GM19193 (cell line): ENCODE data around the gene PPP1R13B.
A peak's percentile ranks its signal among the peaks of the same experiment; 100 is the strongest.

Experiments
- POLR2A ChIP-seq: IDR thresholded peaks from 4 replicates; pipeline ENCODE4 v1.6.1; 2011; ENCODE audit not compliant: insufficient read depth, insufficient read length; ENCODE audit errors: extremely low read depth

The PPP1R13B gene

DNA sequence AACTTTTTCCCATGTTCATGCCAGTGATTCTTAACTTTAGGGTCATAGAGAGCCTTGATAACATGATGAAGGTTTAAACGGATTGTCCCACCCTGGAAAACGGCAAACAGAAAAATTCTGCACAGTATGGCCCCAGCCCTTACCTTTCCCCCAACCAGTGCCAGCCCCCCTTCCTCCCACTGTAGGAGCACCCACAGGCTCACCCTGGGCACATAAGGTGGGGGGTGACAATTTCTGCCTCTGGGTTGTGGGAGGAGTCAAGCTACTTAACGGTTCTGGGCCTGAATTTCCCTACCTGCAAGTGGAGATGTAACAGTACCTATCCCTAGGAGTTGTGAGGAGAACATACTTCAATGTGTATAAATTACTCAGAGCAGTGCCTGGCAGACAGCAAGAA is 150.2 kb downstream of the PPP1R13B start:
- no peak for TF ChIP-seq POLR2A

DNA sequence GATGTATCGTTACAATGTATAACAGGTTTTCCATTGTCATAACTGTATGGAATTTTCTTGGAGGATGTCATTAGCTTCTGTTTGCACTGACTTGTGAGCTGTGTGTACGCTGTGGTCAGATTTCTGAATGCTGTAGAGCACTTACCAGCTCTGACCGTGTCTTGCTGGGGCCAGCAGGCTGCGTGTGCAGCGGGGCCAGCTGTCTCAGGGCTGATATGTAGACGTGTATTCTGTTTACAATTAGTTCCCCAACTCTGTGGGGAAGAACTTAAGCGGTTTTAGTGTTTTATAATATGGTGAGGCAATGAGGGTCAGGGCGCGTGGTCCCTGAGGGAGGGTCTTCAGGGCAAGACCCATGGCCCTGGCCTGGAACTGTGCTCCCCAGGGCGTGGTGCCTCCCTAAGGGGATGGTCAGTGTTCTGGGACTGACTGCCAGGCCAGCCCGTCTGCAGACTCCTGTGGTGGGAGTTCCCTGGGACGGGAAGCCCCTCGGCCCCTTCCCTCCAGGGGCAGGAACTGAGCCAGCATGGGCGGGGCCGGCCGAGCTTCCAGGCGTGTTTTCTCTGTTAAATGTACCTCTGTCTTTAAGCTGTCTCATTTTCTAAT is 150.8 kb downstream of the PPP1R13B start:
- peak; percentile 8 for TF ChIP-seq POLR2A

DNA sequence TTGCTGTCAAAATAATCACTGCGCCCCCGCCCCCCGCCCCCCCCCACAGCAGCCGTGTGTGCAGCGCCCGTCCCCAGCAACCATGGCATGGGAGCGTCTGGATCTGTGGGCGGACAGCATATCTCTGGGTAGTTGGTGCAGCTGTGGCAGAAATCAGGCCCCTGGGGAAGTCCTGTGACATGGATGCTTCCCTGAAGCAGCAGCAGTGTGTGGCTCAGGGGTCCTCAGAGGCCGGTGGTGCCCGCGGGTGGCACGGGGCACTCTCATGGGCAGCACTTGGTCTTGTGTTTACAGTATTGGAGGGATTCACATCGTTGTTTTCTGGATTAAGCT is 151.3 kb downstream of the PPP1R13B start:
- TF ChIP-seq POLR2A, result no peak

DNA sequence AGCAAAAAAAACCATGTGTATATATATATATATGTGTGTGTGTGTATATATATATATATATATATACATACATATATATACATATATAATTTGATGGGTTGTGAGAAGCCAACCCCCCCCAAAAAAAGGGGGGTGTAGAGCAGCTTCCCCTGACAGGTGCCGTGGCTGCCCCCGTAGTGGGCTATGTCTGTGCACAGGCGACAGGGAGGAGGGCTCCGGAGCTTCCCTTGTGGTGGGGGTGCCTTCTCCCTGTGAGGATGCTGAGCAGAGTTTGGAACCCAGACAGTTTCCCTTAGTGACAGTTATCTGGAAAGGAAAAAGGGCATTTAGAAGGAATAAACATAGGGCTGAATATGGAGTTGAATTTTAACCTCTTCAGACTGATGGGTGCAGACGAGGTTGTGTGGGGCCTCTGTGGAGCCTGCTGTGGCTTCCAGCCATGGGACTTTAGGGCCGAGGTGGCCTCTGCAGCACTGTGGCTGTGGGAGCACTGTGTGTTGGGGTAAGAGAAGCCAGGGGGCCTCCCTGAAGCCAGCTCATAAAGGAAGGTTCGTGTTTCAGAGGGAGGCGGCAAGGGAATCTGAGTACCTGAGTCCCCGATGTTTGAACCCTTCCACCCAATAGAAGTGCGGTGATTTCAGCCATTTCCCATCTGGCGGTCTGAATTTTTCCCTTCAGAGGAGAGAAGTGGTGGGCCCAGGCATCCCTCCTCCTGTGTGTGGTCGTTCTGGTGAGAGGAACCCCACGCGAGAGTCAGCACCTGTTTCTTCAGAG is 151.9 kb downstream of the PPP1R13B start:
- no peak for TF ChIP-seq POLR2A

DNA sequence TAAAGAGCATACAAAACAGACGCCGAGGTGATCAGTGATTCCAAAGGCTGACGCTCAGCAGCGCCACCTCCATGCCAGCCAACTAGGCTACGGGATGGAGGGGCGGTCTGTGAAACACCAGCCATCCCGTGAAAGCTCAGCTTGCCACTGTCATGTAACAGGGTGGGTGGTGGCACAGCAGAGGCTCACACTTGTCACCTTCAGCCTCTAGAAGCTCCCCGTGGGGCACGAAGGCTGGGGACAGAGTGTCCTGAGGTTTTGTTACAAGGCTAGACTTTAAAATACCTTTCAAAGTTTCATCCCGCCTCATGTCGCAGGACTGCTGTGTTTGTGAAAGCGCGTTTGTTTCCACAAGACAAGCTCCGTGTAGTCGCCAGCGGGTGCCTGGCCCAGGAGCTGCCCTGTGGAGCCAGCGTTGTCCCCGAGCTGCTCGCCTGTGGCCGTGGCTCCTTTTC is 152.8 kb downstream of the PPP1R13B start:
- no peak for TF ChIP-seq POLR2A

DNA sequence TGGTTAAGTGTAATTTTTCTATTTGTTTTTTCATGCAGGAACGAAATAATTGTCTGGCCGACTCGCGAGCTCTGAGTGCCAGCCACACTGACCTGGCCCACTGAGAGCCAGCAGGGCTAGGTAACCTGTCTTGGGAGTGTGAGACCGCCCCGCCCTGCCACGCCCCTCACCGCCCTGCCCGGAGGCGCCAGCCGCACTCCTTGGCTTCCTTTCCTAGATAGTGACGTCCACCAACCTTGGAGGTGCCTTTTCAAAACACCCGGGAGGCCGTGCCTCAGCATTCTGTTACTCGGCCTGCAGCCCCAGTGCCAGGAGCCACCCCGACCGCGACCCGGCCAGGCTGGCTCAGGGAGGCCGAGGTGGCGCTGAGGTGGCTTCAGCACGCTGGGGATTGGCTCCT is 153.9 kb downstream of the PPP1R13B start:
- TF ChIP-seq POLR2A, result no peak

DNA sequence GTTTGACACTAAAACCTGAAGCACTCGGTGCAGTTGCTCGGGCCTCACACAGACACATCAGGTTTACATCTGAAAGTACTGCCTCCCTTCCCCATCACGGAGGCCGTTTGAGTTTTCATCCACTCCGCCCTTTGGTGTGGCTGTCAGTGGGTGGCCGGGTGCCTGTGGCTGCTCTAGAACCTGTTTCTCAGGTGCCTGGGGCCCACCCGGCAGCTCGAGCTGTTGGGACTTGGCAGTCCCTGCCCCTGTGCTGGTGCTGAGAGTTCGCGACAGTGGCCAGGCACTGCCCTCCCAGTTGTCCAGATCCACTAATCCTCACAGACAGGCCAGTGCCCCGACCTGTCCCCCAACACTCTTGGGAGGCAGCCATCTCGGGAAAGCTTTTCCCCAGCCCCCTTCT is 154.5 kb downstream of the PPP1R13B start:
- TF ChIP-seq POLR2A, result no peak

DNA sequence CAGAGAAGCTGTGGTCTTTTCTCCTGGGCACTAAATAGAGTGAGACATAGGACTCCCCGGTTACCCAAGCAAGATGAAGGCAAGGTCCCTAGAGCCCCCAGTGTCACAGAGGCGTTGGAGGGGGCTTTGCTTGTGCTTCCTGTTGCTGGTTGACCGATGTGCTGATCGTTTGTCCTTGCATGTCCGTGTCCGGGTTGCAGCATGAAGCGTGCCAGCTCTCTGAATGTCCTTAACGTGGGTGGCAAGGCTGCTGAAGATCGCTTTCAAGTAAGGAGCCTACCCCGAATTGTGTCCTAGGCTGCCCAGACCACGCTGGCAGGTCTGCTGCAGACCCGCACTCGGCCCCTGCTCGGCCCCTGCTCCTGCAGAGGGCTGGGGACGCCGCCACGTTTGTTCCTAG is 155.2 kb downstream of the PPP1R13B start:
- no peak for TF ChIP-seq POLR2A

DNA sequence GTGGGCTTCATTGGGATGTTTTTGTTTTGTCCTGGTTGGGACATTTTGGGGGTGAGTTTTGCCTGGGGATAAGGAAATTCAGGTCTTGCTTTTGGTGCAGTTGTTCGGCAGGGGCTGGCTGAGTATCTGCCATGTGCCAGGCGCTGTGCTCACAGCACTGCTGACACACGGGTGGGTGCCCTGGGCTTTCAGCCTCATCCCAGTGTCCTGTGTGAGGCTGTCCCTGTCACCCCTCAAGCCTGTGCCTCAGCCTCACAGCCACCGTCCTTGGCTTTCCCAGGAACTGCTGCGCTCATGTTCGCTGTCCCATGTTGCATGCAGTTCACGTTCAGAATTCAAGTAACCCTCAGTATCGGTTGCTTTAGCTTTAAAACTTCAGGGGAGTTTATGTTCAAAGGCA is 157.0 kb downstream of the PPP1R13B start:
- TF ChIP-seq POLR2A, result no peak

DNA sequence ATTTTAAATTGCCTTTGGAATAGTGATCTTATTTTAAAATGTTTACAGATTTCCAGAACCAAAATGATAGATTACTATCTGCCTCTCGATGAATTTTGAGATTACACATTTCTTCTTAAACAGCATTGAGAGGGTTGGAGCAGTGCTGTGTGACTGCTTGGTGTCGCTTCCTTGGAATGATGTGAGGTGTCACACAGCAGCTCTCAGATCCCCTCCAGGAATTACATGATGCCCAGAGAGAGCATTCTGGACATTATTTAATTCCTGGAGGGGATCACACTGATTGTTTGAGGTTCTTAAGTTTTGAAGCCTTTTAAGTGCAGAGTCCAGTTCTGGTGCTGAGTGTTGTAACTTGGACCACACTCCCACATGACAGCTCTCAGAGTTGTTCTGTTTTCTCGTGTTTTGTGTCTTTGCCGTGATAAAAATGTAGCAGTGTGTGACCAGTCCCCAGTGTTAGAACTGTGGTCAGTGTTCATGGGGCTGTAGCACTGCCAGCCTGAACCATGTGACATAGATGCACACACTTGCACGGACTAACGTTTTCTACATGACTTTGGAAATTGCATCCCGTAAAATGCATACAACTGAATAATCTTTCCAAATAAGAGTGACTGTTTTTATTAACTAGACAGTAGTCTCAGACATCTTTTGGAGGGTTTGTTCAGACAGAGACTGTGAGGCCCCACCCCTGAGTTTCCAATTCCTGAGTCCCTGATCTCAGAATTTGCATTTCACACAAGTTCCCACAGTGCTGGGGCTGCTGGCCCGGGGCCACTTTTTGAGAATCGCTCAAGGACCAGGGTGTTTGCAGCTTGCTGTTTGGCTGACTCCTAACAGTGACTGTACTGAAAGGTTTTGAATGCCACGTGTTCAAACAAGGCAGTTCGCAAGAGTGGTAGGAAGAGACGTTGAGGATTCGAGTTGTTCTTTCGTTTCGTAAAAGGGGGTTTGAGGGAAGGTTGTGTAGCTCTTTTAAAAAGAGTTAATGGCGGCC is 158.2 kb downstream of the PPP1R13B start:
- peak; percentile 42 for TF ChIP-seq POLR2A

DNA sequence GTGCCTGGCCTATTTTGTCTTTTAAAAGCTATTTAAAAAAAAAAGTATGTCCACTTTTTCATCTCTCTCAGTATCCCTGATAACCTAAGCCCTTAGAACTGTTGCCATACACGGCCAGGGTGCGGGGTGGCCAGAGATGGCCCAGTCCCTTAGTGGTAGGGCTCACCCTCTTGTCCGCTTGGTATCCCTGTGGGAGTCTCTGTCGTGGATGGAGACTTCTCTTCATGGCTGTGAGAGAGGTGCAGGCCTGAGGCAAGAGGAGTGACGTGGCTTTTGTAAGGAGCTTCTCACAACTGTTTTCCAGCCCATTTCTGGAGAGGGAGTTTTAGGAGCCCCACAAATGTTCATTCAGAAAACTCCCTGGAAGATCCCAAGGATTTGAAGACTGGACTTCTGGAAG is 158.9 kb downstream of the PPP1R13B start:
- no peak for TF ChIP-seq POLR2A

DNA sequence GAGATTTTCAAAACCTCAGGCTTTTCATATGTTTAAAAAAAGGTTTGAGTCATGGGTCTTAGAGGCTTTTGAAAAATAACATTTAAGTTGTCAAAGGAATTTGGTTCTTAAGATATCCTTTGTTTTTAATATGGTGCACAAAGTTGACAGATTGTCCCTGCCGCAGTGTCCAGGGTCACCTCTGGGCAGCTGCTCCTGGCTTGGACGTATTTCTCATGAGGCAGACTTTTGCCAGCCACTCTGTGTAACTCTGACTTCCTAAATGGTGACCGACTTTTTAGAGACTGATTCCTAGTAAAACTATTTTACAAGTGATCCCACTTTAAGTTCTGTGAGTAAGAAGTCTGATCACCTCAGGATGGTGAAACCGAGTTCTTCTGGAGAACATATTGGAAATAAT is 159.7 kb downstream of the PPP1R13B start:
- TF ChIP-seq POLR2A, result no peak

DNA sequence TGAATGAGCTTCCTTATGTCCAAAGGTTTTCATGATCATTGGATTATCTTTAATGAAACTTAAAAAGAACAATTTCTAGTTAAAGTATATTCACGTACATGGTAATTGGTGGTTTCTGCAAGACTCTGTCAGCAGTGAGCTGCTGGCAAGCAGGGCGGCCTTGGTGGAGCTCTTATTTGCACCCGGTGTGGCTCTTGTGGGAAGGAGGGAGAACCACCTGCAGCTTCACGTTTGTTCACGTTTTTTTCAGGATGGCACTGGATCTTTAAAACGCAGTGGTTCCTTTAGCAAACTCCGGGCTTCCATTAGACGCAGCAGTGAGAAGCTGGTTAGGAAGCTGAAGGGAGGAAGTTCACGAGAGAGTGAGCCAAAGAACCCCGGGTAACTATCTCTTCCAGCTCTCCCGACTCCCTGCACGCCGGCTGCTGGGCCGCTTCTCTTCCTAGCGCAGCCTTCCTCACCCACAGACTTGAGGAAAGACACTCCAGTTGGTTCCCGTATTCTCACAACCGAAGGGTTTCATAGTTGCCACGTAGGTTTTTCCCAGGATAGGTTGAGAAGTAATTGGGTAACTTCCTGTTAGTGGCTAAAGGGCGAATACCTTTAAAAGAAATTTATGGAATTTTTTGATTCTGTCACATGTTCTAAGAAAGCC is 160.4 kb downstream of the PPP1R13B start:
- no peak for TF ChIP-seq POLR2A

DNA sequence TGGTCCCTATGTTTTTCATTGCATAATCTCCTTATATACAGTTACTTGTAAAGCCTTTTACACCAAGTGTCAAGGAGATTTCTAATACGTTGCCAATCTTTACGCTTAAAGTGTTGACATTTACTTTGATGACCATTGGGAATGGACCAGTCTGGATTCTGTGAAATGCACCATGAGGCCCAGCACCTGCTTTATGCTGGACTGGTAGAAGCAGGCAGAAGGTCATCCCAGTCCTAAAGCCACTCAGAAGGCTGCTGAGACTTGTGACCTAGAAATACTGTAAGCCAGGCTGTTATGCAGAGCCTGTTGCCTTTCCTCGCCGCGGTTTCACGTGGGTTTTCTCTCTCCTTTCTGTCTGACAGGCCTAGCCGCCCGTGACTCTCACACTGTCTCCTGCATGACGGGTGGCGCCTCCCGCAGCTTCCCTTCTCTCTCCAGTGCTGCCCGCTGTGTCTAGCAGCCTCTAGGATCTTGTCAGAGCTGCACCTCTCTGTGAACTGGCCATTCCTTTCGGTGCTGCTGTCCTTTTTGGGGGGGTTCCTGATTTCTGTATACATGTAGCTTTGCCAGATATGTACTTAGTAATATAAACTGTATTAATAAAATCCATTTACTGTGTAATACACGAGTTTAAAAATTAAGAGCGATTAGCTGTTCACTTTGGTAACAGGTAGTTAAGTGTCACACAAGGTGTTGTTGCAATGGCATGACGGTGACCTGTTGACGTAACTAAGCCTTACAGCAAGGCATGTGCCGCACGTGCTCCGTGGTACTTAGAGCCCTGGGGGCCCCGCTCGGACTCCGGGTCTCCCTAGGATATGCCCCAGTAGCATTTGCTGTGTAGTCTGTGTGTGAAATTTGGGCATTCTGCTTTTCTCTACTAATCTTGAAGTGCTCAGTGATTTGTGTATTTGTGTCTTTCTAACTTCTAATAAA is 161.8 kb downstream of the PPP1R13B start:
- TF ChIP-seq POLR2A, result no peak

DNA sequence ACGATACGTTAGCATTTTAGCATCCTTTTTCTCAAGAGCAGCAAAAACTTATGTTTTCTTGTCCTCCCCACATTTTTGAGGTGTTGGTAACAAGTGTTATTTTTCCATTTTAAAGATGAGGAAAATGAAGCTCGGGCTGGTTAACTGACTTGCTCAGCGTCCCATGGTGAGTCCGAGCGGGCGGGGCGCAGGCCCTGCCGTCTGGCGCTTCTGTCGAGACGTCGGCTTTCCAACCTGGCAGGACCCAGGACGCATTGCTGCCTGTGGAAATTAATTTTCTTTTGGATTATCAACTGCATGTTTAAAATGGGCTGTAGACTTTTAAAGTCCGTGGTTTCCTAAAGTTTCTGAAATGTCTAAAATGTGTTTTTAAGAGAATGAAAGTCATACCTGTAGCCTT is 162.5 kb downstream of the PPP1R13B start:
- TF ChIP-seq POLR2A, result no peak

DNA sequence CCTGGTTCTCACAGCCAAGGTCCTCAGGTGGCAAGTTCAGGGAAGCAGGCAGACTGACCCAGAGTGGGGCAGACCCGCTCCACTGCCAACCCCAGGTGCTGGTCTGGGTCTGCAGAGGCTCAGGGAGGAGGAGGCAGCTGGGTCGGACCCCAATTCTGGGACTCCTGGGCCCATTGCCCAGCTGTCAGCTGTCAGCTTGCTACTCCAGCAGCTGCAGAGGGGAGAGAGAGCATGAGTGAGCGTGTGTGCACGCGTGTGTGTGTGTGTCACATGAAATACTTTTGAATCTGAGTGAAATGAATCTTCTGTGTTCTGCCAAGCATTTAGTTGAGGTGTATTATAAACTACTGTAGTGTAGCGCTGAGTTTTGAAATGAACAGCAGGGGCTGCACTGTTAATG is 162.9 kb downstream of the PPP1R13B start:
- TF ChIP-seq POLR2A, result no peak
